Jurkat, Clone E6-1 (cell line): ENCODE measurements around the gene TBC1D1. TPM values are rescaled to one million over a fixed set of nuclear protein-coding genes. Genes with fewer than 3 reads are reported as not detected.

Experiments
- DNase-seq: peaks from one replicate; pipeline ENCODE4 v3.0.0-alpha.2; 2011; ENCODE audit warnings: low read depth, low spot score
- H3K4me3 ChIP-seq: 2 replicates; pipeline ENCODE4 v1.5.1; 2011; ENCODE audit warnings: mild to moderate bottlenecking, low read length, control low read depth, moderate library complexity
- polyA plus RNA-seq: library from polyadenylated mRNA; unstranded; fragments of >200 nt; gene quantifications from one replicate; pipeline ENCODE4 v1.2.1, GENCODE V29; 2012; ENCODE audit warnings: missing spikeins; ENCODE audit not compliant: insufficient read length, insufficient read depth

TBC1D1 gene
- 109 TPM for polyA plus RNA-seq

- H3K4me3 ChIP-seq, result peak within 1 kb of the TSS; percentile 76
- DNase-seq, result no peak
Observed at GRCh38 chr4:37890801-37891259, at the start of gene TBC1D1. Gene TBC1D1 (plus strand): TSS chr4:37891084. CDS start chr4:37902096, 11,012 bp downstream.

DNA sequence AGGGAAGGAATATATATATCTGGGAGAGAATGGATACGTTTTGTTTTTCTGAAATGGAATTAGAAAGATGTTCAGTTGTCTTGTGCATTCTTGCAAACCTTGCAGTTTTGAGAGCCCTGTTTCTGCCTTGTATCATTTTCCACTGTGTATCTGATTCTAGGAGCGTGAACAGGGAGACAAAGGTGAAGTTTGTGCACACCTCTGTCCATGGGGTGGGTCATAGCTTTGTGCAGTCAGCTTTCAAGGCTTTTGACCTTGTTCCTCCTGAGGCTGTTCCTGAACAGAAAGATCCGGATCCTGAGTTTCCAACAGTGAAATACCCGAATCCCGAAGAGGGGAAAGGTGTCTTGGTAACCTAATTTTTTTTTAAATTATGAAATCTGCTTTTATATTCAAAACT is 46.7 kb upstream of the TBC1D1 start:
- no peak for DNase-seq
- no peak overlapping the region for H3K4me3 ChIP-seq

DNA sequence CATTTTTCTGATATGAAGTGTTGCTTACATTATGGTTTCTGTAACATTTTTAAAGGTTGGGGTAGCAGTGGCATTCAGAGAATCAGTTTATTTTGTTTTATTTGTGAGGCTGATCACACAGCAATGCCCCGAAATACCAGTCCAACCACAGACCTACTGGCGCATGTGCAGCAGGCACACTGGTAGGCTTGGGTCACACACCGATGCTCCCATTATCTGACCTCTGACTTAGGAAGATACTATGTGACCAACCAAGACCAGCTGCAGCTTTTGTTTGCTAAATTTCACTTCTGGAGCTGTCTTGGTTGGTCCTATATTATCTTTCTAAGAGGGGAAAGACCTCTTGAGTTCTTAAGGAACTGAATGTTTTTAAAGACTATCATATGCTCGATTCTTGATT is 45.7 kb upstream of the TBC1D1 start:
- no peak for DNase-seq
- no peak overlapping the region for H3K4me3 ChIP-seq

DNA sequence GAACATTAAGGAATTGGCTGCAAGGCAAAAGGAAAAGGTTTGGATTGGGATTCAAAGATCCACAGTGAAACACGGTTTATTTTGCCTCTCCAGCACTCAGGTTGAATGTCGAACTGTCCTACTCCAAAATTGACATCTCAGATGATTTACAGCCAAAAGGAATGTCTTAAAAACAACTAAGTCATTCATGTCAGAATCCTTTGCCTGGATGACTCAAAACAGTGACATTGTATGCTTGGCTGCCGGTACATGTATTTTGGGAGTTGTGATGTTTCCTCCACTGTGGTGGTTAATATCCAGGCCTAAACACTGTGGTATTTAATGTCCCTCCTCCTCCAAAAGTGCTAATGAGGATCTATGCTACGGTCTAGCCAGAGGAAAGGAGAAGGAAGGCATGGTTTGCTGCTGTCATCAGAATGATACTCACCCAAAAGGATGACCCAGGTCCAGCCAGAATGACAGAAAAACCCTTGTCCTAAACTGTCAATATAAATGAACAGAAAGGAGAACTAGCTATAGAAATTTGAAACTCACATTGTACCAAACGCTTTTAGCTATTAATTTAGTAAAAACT is 43.5 kb upstream of the TBC1D1 start:
- no peak overlapping the region for H3K4me3 ChIP-seq
- DNase-seq, result no peak

GRCh38 chr4:37852376-37852775 is 38.5 kb upstream of the TBC1D1 start:
- no peak for DNase-seq
- no peak overlapping the region for H3K4me3 ChIP-seq

GRCh38 chr4:37858112-37858511 is 32.8 kb upstream of the TBC1D1 start:
- no peak for DNase-seq
- no peak overlapping the region for H3K4me3 ChIP-seq

DNA sequence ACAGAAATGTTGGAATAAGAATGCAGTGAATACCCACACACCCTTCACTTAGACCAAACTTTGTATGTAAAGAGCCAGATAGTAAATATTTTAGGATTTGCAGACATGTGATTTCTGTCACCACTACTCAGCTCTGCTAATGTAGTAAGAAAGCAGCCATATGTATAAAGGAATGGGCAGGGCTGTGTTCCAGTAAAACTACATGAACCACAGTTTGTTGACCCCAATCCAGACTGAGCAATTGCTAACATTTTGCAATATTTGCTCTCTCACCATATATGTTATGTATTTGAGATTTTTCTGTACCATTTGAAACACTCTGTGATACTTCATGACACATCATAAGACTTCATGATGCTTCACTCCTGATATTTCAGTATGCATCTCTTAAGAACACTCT is 32.0 kb upstream of the TBC1D1 start:
- no peak for DNase-seq
- no peak overlapping the region for H3K4me3 ChIP-seq

DNA sequence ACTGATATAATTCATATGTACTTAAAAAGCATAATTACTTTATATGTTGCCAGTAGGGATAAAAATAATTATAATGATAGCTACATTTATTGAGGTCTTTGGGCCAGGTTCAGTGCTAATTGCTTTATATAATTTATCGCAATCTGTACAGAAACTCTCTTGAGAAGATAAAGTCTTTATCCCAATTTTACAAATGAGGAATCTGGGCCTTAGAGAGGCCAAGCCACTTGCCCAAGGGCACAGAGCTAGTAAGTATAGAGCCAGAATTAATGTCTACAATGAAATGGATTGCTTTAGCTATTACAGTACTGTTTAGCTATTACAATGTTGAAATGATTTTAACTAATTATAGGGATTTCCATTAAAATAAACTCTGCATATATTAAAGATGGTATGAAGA is 30.6 kb upstream of the TBC1D1 start:
- DNase-seq, result no peak
- H3K4me3 ChIP-seq, result no peak overlapping the region

DNA sequence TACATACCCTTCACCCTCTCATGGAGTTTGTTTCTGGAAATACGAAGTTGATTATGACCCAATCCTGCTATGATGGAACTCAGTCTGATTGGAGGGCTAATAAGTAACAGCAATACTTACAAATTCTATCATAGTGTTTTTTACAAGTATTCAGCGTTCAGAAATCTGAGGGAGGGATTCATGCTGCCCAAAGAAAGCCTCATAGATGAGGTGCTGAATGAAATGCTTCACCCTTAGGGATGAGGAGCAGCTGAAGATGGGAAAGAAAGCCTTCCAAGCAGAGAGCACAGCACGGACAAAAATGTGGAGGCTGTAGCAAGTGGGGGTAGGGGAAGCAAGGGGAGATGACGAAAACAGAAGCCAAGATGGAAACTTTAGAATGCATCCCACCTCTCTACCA is 27.9 kb upstream of the TBC1D1 start:
- DNase-seq, result no peak
- no peak overlapping the region for H3K4me3 ChIP-seq

- no peak for DNase-seq
Observed at GRCh38 chr4:37864786-37865185, 26.1 kb upstream of the TBC1D1 start.

GRCh38 chr4:37865450-37865849 is 25.4 kb upstream of the TBC1D1 start:
- no peak overlapping the region for H3K4me3 ChIP-seq
- DNase-seq, result no peak

More at GRCh38 chr4:37864786-37865185, 26.1 kb upstream of the TBC1D1 start:
- no peak overlapping the region for H3K4me3 ChIP-seq

GRCh38 chr4:37867102-37867501 is 23.8 kb upstream of the TBC1D1 start:
- DNase-seq, result no peak
- H3K4me3 ChIP-seq, result no peak overlapping the region

GRCh38 chr4:37868238-37868637 is 22.6 kb upstream of the TBC1D1 start:
- H3K4me3 ChIP-seq, result no peak overlapping the region
- DNase-seq, result no peak

- no peak overlapping the region for H3K4me3 ChIP-seq
- DNase-seq, result no peak
Observed at GRCh38 chr4:37872310-37872988, 18.4 kb upstream of the TBC1D1 start.

DNA sequence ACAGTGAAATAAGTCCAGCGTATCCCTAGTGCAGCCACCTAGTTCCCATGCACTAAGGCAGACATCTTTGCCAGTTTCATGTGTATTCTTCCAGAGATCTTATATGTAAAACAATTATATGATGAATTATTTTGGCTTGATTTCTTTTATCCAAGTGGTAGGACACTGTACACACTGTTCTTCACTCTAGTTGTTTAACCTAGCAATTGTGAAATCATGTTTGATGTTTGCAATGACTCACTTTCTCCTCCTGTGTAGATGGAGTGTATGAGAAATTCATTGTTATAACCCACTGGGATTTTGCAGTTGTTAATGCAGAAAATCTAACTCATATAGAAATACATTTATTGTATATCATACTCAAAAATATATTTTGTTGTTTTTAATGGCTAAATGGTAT is 17.5 kb upstream of the TBC1D1 start:
- no peak overlapping the region for H3K4me3 ChIP-seq
- no peak for DNase-seq

GRCh38 chr4:37876156-37876555 is 14.7 kb upstream of the TBC1D1 start:
- H3K4me3 ChIP-seq, result no peak overlapping the region
- DNase-seq, result no peak

DNA sequence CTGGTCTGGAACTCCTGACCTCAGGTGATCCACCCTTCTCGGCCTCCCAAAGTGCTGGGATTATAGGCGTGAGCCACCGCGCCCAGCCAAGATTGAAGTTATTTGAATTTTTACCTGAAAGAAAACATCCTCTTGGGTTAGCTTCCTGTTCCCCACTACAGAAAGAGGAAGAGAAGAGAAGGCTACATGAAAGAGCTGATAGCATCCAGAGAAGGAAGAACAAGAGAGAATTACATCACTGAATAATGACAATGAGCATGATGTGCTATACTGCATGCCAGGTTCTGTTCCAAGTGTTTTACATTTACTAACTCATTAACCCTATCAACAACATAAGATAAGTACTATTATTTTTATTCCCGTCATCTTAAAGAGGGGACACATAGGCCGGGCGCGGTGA is 11.5 kb upstream of the TBC1D1 start:
- no peak for DNase-seq
- H3K4me3 ChIP-seq, result no peak overlapping the region

GRCh38 chr4:37881811-37882210 is 9.1 kb upstream of the TBC1D1 start:
- DNase-seq, result no peak
- H3K4me3 ChIP-seq, result no peak overlapping the region

DNA sequence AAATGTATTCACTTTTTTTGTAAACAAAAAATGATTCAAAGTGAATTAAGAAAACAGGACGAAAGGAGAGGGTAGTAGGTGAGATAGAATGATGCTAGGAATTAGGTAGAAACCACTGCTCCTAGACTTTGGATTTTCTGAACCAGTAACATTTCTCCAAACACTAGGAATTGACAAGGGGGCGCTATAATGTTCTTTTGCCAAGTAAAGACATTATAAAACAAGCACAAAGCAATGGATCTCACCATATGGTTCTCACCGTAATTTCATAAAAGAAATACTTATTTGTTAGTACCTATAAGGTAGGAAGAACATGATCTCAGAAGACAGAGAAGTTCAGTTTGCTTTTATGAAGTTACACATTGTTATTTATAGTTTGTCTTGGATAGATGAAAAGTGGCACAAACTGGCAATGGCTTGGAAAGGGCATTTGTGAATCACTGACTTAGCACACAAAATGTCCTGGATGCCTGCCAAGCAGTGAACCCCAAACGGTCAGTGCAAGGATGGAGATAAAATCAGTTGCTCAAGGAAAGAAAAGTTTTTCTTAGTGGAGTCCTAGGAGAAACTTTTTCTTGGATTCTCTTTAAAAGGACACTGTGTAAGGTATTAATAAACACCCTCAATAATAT is 8.1 kb upstream of the TBC1D1 start:
- H3K4me3 ChIP-seq, result no peak overlapping the region
- no peak for DNase-seq

DNA sequence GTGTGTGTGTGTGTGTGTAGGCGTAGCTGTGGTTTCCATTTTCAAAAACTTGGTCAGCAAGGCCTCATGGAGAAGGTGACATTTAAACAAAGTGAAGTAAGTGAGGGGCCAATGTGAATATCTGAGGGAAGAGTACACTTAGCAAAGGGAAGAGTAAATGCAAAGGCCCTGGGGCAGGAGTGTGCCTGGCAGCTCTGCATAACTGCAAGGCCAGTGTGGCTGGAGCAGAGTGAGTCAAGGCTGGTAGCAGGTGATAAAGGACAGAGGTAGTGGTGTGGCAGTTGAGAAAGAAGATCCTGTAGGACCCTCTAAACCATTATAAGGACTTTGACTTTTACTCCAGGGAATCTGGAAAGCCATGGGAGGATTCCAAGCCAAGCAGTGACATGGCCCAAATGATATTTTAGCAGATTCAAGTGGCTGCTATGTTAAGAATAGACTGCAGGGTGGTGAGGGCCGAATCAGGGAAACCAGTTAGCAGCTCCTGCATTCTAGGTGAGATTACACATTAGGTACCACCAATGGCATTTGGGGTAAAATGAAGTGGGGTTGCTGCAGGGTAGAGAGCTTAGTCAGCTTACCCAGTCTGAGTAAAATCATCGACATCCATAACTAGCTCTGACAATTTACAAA is 5.9 kb upstream of the TBC1D1 start:
- no peak overlapping the region for H3K4me3 ChIP-seq
- no peak for DNase-seq
